ENCODE results near the gene NOXO1.
"Not testable (repeated sequence)": the region's sequence is repeated elsewhere in the genome, so short reads cannot be mapped to it uniquely, and the experiment has no call there.

Gene NOXO1, protein sequence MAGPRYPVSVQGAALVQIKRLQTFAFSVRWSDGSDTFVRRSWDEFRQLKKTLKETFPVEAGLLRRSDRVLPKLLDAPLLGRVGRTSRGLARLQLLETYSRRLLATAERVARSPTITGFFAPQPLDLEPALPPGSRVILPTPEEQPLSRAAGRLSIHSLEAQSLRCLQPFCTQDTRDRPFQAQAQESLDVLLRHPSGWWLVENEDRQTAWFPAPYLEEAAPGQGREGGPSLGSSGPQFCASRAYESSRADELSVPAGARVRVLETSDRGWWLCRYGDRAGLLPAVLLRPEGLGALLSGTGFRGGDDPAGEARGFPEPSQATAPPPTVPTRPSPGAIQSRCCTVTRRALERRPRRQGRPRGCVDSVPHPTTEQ

DNA sequence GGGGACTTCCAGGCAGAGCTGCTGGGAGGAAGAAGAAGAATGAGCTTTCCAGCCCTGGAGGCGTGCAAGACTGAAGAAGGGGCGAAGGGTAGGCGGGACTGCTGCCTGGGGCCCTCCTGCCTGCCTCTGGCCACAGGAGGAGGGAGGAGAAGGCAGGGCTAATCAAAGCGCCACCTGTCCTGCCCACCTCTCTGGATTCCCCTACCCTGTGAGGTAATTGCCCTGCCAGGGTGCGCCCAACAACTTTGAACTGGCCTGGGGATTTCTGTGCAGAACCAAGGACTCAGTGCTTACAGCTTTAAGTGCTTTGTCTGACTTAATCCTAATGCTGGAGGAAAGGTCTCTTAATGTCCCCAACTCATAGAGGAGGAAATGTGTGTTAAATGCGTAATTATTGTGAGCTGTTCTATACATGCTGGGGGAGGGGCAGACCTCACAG lies at the start of gene NOXO1:
Gene NOXO1 (minus strand): TSS at position 72 of the 439 bp plus-strand sequence. CDS start 290 bp downstream, outside the sequence.
- DNase-seq: peak; percentile 10

DNA sequence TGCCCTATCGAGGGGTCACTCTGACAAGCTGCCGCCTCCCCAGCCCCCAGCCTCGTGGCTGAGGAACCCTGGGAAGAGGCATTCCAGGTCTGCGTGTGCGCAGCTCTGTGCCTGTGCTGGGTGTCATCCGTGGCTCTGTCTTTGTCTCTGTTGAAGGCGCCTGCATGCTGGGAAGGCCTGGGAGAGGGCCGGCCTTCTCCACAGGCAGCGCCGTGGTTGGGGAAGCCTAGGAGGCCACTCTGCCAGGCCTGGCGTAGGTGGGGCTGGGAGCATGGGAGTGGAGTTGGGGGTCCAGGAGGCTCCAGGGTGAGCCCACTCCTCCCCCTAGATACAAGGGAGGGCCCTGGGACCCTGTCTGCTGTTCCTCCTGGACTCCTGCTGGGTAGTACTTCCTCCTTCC lies 48.8 kb upstream of the NOXO1 start:
- no peak for DNase-seq

DNA sequence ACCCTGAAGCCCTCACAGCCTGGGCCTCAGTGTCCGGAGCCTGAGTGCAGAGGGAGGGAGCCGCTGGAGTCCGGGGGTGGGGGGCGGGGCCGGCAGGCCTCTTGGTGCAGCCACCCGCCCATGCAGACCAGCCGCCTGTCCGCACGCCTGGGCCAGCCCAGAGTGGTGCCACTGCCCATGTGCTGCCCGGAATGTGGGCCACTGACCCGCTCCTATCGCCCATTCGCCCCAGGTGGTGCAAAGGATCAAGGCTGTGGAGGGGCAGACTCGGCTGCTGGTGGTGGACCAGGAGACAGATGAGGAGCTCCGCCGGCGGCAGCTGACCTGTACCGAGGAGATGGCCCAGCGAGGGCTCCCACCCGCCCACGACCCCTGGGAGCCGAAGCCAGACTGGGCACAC lies 48.1 kb upstream of the NOXO1 start:
- no peak for DNase-seq

DNA sequence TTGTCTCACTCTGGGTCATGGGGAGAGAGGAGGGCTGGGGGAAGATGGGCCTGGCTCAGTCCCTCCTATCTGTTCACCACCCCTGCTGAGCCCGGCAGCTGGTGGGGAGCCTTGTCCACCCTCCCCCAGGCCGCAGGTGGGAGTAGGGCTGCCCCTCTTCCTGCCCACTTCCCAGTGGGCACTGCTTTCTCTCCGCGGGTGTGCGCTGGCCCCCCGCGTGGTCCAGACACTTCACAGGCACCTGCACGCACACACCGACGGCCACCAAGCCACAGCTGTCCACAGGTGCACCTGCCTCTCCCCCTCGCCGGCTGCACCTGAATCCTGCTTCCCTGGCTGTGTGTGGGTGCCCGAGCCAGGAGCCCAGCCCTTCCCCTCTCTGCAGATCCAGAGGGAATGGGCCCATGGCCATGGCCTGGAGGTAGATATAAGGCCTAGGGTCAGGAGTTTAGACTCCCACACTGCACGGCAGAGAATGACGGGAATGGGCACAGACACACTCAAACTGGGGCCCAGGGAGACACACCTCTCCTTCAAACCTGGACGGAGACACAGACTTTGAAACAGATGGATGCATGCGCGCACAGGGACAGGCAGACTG lies 47.5 kb upstream of the NOXO1 start:
- no peak for DNase-seq

DNA sequence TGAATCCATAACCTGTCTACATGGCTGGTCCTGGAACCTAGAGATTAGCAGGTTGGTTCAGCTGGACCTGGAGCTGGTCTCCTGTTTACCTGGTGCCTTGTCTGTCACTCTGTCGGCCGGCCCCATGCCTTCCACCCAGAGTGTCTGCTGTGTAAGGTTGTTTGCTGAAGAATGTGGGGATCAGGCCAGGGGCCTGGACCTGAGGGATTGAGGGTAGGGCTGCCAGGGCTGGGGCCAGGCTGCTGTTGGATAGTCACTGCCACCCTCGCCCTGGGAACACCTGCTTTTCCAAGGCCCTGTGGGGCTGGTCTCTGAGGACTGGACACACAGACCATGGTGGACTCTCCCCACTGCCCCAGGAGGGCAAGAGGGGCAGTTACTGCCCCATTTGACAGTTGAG lies 46.9 kb upstream of the NOXO1 start:
- DNase-seq: no peak

DNA sequence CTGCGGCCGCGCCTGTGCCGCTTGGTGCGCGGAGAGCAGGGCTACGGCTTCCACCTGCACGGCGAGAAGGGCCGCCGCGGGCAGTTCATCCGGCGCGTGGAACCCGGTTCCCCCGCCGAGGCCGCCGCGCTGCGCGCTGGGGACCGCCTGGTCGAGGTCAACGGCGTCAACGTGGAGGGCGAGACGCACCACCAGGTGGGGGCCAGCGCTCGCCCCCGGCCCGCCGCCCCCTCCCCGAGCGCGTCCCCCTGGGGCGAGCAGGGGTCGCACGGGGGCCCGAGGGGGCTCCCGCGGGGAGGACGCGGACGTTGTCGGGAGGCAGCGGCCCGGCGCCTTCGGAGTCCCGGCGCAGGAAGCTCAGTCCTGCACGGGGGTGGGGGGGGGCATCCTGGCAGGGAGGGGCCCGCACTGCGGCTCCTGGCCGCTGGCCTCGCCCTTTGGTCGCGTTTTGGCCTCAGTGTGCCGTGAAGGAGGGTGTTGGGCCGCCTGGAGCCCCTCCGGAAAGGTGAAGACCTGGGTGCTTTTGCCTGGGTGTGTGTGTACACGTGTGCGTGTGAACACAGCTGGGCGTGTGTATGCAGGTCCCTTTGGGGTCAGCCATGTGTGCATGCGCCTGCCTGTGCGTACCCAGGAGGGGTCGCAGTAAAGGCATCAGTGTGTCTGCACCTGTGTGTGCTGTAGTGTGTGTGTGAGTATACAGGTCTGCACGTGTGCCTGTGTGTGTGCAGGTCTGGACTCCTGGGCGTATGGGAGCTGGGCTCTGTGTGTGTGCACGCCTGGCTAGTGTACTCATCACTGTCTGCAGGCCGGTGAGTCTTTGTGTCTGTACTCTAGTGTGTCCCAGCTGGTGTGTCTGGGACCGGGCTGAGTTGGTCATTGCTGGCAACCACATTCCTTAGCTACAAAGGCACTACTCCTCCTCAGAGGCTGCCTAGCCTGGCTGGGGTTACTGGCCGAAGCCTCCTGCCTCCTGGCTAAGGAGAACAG lies 46.0 kb upstream of the NOXO1 start:
- no peak for DNase-seq

DNA sequence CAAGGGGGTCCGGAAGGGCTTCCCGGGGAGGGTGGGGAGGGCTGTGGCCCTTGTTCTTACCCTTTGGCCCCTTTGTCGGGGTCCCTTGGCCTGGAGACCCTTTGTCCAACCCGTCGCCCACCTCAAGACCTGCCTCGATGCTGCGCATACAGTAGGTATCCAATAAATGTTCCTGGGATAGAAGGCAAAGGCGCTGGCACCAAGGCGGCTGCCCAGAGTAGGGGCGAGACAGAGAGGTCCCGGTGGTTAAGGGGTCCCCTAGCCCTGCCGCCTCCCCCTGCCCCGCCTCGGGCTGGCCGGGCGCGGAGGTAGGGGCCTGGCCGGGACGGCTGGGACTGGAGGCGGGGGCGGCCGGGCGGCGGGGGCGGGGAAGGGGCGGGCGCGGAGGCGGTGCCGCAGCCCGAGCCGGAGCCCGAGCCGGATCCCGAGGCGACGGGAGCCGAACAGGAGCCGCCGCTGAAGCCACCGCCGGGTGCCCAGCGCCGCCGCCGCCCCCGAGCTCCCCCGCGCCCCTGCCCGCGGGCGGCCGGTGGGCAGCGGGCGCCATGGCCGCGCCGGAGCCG lies 45.3 kb upstream of the NOXO1 start, which contains the start of gene NHERF2:
Gene NHERF2 (plus strand): TSS at position 442 of the 563 bp plus-strand sequence. CDS start 104 bp downstream, at position 546.
- DNase-seq: no peak

DNA sequence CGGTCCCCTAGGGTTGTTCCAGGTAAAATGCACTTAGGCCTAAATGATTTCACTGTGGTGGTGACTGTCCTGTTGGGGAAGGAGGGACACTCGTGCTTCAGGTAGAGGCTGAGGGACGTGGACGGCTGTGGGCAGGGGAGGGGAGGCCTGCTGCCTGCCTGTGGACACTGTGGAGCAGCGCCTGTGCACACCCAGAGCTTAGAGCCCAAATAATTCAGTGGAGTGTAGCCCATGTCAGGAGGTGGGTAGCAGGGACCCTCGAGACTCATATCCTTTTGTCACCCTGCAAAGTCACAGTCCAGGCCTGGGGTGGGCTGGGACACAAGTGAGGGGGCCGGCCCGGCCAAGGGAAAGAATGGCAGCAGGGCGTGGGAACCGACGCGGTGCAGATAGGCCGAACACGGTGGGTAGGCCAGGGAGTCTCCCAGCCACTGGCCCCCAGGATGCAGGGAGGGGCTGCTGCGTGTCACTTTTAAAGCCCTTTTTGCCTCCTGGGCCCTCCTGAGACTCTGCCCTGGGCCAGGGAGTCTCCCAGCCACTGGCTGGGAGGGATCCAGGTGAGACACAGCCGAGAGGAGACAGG lies 44.7 kb upstream of the NOXO1 start:
- no peak for DNase-seq

DNA sequence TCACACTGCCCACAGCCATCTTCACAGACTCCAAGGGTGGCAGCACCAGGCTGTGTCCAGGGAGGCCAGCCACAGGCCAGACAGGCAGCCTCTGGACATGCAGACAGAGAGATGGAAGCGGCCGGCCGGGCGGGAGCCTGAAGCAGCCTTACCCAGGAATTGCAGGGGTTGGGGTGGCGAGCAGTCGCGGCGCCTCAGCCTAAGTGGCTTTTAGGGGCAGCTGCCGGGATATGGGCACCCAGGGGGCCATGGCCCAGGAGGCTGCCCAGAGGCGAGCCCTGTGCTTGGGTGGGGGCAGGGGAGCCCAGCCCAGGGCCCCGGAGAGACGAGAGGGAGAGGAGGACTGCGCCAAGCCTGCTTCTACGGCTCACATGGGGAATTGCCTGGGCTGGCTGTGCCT lies 44.0 kb upstream of the NOXO1 start:
- no peak for DNase-seq

DNA sequence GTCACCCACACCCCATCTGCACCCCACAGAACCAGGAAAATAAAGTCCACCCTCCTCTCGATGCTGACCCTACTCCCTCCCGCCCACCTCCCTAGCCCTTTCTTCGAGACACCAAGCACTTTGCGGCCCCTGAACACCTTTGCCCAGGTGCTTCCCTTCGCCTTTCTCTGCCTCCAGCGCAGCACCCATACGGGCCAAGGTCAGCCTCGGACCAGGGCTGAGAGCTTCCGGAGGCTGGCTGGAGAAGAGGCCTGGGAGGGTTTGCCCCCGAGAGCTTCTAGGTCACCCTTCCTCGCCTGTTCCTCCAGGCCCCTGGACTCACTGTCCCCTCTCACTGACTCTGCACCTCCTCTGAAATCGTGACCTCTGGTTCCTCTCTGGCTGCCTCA lies 42.8 kb upstream of the NOXO1 start:
- no peak for DNase-seq

DNA sequence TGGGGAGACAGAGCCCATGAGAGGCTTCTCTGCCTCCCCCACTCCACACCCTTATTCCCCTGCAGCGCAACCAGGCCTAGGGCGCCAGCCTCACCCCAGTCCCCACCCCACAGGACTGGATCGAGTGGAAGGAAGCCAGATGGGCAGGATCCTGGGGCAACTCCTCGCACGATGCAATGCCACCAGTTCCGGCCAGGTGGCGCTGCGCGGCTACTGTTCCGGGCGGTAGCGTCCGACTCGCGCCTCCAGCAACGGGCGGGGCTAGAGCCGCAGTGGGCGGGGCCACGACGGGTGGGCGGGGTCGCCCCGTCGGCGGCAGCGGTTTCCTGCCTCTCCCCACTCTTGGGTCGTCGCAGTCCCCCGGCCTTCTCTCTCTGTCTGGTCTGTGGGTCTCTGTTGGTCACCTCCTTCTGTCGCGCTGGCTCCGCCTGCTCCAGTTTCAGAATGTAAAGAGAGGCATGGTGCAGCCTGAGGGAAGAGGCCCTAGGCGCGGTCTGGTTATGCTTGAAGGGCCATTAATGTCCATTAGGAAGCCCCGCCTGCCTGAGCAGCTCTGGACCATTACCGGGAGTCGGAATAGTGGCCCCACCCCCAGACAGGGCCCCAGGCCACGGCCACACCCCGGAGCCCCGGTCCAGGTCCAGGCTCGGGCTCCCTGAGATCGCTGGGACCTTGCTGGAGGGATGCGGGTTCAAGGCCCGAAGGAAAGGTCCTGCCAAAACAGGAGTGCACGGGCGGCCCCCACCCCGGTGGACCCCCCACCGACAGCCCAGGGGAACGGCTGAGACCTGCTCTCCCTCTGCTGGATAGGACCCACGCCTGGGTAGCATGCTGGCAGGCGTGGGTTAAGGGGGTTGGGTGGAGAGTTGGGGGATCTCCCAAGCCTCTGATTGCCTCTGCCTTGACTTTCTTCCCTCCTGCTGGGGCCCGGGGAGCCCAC lies 42.1 kb upstream of the NOXO1 start:
- DNase-seq: peak; percentile 89

DNA sequence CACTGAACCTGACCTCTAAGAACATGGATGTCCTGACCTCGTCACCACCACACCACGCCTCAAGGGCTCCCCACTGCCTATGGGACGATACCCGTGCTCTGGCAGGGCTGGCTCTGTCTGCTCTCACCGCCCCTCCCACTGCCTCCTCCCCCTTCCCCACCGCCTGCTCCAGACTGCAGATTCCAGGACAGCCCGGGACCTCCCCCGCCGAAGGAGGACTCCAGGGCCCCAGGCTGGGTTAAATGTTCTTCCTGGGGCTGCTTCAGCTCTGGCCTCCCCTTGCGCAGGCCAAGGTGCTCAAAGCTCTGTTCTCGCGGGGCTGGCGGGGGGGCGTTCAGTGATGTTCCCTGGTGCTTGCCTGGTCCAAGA lies 41.4 kb upstream of the NOXO1 start:
- DNase-seq: peak; percentile 40

DNA sequence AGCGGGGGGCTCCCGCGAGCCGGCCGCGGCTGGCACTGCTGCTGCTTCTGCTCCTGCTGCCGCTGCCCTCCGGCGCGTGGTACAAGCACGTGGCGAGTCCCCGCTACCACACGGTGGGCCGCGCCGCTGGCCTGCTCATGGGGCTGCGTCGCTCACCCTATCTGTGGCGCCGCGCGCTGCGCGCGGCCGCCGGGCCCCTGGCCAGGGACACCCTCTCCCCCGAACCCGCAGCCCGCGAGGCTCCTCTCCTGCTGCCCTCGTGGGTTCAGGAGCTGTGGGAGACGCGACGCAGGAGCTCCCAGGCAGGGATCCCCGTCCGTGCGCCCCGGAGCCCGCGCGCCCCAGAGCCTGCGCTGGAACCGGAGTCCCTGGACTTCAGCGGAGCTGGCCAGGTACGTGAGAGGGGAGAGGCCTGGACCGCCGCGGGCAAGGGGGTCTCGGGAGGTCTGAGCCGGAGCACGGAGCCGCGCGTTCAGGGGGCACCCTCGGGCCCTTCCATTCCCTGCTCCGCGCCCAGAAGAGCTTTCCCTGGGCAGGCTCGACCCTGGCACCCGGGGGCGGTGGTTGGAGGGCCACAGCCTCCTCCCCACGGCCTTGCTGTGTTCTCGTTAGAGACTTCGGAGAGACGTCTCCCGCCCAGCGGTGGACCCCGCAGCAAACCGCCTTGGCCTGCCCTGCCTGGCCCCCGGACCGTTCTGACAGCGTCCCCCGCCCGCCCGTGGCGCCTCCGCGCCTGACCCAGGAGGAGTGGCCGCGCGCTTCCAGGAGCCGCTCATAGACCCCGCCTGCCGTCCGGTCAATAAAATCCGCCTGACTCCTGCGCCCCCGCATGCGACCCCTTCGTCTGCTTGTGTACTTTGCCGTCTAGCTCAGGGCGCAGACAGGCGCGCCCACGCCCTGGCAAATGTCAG lies 38.9 kb upstream of the NOXO1 start:
- no peak for DNase-seq

DNA sequence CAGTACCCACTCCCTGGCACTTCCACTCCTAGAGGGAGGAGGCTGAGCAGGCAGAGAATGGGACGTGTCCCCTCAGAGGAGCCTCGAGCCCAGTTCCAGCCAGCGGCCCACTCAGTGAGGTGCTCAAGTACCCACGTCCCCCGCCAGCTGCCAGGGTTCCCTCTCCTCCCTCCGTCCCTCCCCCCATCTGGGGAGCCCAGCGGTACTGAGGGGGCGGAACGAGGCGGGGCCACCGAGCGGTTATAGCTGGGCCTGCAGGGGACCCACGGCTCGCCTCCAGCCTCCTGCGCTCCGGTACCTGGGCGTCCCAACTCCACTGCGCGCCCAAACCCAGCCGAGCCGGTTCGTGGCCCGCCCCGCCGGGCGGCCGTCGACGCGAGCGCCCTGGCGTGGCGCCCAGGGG lies 38.2 kb upstream of the NOXO1 start, which contains the start of gene NPW:
Gene NPW (plus strand): TSS at position 268 of the 403 bp plus-strand sequence.
- DNase-seq: no peak

DNA sequence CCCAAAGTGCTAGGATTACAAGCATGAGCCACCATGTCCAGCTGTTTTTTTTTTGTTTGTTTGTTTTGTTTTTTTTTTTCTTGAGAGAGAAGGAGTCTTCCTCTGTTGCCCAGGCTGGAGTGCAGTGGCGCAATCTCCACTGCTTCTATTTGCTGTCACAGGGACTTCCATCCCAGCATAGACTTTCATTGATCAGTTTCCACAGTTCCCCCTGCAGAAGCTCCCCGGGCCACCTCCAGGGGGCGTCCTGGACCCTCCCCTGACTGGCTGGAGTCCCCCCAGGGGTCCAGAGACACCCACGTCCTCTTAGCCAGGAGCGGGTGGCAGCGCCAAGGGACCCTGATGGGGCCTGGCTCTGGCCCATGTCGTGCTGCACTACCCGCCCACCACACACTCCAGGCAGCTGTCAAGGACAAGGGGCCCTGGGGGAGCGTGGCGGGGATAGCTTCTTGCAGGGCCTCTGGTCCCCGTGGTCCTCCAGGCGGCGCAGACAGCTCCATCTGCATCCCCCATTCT lies 35.2 kb upstream of the NOXO1 start:
- no peak for DNase-seq

DNA sequence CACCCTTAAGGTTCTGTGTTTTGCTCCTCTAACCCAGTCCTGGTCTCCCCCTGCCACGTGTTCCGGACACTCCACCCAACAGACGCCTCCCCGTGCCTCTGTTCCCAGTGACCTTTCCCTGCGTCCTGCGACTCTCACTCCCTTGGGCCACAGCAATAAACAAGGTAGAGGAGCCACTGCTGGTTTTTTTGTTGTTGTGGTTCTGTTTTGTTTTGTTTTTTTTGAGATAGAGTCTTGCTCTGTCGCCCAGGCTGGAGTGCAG lies 34.6 kb upstream of the NOXO1 start:
- no peak for DNase-seq

DNA sequence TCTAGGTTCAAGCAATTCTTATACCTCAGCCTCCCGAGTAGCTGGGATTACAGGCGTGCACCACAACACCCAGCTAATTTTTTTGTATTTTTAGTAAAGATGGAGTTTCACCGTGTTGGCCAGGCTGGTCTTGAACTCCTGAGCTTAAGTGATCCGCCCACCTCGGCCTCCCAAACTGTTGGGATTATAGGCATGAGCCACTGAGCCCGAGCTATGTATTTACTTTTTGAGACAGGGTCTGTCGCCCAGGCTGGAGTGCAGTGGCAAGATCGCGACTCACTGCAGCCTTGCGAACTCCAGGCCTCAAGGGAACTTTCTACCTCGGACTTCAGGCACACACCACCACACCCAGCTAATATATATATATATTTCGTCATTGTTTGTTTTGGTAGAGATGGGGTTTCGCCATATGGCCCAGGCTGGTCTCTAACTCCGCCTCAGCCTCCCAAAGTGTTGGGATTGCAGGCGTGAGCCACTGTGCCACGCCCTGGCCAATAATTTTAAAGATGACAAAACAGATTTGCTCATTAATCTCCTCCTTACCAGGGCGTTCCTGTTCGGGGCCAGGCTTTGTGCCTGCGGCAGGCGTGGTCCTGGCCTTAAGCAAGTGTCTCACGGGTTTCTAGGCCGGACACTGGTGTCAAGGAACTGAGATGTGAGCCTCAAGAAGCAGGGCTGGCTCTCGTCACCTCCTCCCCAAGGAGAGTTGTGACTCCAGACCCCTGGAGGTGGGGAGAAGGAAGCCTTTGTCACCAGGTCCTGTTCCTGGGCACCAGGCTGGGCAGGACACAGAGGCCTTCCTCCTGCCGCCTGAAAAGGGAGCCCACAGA lies 34.1 kb upstream of the NOXO1 start:
- DNase-seq: no peak

DNA sequence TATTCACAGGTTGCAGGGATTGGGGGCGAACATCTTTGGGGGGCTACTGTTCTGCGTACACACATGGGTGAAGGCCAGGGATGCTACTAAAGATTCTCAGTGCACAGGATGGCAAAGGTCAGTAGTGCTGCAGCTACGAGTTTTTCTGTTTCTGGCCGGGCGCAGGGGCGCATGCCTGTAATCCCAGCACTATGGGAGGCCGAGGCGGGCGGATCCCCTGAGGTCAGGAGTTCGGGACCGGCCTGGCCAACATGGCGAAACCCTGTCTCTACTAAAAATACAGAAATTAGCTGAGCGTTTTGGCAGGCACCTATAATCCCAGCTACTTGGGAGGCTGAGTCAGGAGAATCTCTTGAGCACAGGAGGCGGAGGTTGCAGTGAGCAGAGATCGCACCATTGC lies 32.3 kb upstream of the NOXO1 start:
- no peak for DNase-seq

DNA sequence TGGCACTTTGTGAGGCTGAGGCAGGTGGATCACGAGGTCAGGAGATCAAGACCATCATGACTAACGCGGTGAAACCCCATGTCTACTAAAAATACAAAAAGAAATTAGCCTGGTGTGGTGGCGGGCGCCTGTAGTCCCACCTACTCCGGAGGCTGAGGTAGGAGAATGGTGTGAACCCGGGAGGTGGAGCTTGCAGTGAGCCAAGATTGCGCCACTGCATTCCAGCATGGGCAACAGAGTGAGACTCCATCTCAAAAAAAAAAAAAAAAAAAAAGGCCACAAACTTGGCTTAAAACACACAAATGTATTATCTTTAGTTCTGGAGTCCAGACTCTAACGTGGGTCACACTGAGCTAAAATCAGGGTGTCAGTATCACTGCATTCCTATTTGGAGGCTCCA lies 30.5 kb upstream of the NOXO1 start:
- not testable (repeated sequence) for DNase-seq

Measured in hematopoietic multipotent progenitor cell treated with erythropoietin and hydrocortisone succinate and interleukin-3 and kit ligand, for 8 days (in vitro differentiated cells).